ENCODE measurements around the gene PAX6.

Gene PAX6

DNA sequence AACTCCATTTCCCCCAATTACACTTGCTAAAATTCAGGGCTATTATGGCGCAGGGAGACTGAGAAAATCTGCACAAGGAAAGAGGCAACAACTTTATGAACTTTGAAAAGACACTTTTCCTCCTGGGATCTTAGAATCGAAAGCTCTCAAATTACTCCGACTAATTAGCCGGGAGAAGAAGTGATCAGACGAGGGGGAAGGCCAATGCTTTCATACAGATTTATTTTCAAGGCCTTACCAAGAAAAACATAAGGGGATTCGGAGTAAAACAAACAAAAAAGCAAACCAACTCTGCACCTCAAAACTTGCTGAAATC is 1.6 kb downstream of the PAX6 start:
- TF ChIP-seq TAF1 (IDR thresholded peaks at IDR 0.05; ENCODE audit: borderline replicate concordance, insufficient read depth, low read length), result no peak
- TF ChIP-seq, protein P1, sequence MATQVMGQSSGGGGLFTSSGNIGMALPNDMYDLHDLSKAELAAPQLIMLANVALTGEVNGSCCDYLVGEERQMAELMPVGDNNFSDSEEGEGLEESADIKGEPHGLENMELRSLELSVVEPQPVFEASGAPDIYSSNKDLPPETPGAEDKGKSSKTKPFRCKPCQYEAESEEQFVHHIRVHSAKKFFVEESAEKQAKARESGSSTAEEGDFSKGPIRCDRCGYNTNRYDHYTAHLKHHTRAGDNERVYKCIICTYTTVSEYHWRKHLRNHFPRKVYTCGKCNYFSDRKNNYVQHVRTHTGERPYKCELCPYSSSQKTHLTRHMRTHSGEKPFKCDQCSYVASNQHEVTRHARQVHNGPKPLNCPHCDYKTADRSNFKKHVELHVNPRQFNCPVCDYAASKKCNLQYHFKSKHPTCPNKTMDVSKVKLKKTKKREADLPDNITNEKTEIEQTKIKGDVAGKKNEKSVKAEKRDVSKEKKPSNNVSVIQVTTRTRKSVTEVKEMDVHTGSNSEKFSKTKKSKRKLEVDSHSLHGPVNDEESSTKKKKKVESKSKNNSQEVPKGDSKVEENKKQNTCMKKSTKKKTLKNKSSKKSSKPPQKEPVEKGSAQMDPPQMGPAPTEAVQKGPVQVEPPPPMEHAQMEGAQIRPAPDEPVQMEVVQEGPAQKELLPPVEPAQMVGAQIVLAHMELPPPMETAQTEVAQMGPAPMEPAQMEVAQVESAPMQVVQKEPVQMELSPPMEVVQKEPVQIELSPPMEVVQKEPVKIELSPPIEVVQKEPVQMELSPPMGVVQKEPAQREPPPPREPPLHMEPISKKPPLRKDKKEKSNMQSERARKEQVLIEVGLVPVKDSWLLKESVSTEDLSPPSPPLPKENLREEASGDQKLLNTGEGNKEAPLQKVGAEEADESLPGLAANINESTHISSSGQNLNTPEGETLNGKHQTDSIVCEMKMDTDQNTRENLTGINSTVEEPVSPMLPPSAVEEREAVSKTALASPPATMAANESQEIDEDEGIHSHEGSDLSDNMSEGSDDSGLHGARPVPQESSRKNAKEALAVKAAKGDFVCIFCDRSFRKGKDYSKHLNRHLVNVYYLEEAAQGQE (IDR thresholded peaks at IDR 0.05; ENCODE audit: insufficient read depth in 1 of 2, low read depth in 2 of 2, low read length in 2 of 2), result no peak
- no peak for TF ChIP-seq FOXP2 (optimal IDR thresholded peaks at IDR 0.05; ENCODE audit: borderline replicate concordance, extremely low read depth, extremely low read length, insufficient read depth)
- no peak for TF ChIP-seq SIN3A (IDR thresholded peaks at IDR 0.05; ENCODE audit: borderline replicate concordance, insufficient read depth, low read length)
- no peak for TF ChIP-seq POLR2AphosphoS5 (IDR thresholded peaks at IDR 0.05; ENCODE audit: low read depth, low read length)

DNA sequence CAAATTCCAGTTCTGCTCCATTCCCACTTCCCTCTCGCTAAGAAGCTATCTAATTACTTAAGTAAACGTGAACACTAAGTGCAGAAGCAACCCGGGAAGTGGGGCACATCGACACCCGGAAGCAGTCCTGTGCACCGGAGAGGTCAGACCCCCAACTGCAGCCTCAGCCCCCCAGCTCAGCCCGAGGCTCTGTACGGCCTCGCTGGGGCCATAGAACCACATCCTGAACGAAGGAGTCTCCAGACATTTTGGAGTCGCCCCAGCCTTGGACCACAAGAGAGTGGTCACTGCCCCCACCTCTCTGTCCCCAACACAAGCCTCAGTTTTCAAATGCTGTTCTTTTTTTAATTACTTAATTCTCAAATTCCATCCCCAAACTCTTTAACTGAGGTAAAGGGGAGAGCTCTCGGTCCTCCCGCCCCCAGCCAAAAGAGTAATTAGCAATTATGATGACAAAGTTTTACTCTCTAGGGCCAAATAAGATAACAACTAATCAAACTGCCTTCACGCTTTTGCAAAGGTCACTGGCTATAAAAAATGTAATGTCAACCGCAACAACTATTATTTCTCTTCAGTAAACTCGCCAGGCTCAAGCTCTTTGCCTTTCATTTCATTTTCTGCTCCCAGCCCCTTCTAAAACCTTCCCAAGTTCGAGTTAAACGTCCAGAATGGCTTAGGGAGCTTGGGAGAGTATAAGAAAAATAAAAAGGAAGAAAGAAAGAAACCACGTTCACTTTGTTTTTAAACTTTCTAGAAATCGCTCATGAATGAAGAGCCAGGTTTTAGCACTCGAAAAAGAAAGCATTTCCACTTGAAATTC is 2.2 kb downstream of the PAX6 start:
- TF ChIP-seq, protein P1 (IDR thresholded peaks at IDR 0.05; ENCODE audit: insufficient read depth in 1 of 2, low read depth in 2 of 2, low read length in 2 of 2), result no peak
- TF ChIP-seq POLR2AphosphoS5 (IDR thresholded peaks at IDR 0.05; ENCODE audit: low read depth, low read length) (no peak), FOXP2 (optimal IDR thresholded peaks at IDR 0.05; ENCODE audit: borderline replicate concordance, extremely low read depth, extremely low read length, insufficient read depth) (no peak), TAF1 (IDR thresholded peaks at IDR 0.05; ENCODE audit: borderline replicate concordance, insufficient read depth, low read length) (no peak), SIN3A (IDR thresholded peaks at IDR 0.05; ENCODE audit: borderline replicate concordance, insufficient read depth, low read length) (no peak)

DNA sequence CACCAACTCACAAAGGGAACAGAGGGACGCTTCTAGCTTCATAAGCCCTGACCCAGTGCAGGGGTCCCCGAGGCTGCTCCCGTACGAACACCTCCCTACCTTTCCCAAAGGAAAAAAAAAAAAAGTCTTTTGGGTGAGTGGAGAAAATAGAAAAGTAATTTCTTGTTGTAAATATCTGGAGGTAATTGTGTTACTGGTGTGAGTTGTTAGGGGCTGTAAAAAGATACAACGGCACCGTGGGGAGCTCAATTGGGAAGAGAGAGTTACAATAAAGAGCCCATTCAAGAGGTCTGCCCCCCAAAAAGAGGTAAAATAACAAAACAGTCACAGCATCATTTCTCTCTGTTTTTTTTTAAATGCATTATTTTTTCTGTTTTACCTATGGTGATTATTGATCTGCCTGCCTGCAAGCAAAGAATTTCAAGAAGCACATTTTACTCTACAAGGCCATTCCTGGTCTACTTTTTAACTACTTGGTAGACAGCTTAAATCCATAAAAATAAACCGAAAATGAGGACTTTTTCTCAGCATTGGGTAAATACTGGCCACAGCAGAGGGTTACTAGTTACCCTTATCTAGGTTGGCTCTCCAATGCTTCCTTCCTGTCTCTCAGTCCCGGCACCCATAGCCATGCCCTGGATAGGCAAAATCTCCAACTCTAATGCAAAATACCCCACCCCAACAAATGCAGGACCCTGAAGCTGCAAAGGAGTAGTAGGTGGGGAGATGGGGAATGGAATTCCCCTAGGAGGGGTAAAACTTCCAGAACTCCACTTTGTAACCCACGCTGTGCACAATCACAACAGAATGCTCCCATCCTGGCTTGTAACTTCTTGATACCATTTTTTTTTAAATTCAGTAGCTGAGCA is 3.1 kb downstream of the PAX6 start:
- TF ChIP-seq TAF1 (IDR thresholded peaks at IDR 0.05; ENCODE audit: borderline replicate concordance, insufficient read depth, low read length), result no peak
- TF ChIP-seq, protein P1 (IDR thresholded peaks at IDR 0.05; ENCODE audit: insufficient read depth in 1 of 2, low read depth in 2 of 2, low read length in 2 of 2), result no peak
- TF ChIP-seq FOXP2 (optimal IDR thresholded peaks at IDR 0.05; ENCODE audit: borderline replicate concordance, extremely low read depth, extremely low read length, insufficient read depth), result no peak
- TF ChIP-seq POLR2AphosphoS5 (IDR thresholded peaks at IDR 0.05; ENCODE audit: low read depth, low read length), result no peak
- no peak for TF ChIP-seq SIN3A (IDR thresholded peaks at IDR 0.05; ENCODE audit: borderline replicate concordance, insufficient read depth, low read length)

DNA sequence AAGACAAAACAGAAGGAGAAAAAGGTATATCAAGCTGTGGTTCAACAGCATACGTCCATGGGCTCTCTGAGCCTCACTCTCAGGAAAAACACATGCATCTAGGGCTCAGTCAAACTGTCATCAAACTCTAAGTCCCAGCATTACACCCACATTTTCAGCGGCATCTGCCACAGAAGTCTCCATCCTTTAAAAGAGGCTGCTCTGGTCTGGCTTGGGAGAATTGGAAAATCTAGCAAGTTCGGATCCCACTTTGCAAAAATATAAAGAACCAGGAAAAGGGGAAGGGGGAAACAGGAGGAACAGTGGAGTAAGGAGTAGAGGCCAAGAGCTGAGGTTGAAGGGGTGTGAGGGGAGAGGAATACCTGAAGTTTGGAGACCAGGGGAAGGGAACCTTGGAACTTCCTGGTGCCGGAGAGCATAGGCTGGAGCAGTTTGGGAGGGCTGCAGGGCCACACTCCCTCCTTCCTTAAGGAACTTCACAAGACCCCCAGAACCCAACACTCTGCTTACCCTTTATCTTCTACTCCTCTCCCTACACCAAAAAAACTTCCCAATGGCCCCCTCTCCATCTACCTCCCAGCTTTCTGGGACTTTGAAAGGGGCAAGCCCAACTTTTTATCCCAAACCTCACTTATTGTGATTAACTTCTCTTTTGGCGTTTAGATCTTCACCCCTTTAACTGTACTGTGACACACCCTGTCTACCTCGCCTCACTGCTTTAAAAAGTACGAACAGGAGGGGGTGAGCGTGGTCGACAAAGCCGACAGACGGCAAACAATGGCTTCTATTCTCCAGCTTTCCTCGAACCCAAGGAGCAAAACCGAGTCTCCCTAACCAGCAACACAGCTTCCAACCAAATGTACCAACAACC is 4.0 kb downstream of the PAX6 start:
- TF ChIP-seq FOXP2 (optimal IDR thresholded peaks at IDR 0.05; ENCODE audit: borderline replicate concordance, extremely low read depth, extremely low read length, insufficient read depth), result no peak
- TF ChIP-seq SIN3A (IDR thresholded peaks at IDR 0.05; ENCODE audit: borderline replicate concordance, insufficient read depth, low read length), result no peak
- TF ChIP-seq, protein P1 (IDR thresholded peaks at IDR 0.05; ENCODE audit: insufficient read depth in 1 of 2, low read depth in 2 of 2, low read length in 2 of 2), result no peak
- no peak for TF ChIP-seq TAF1 (IDR thresholded peaks at IDR 0.05; ENCODE audit: borderline replicate concordance, insufficient read depth, low read length)
- TF ChIP-seq POLR2AphosphoS5 (IDR thresholded peaks at IDR 0.05; ENCODE audit: low read depth, low read length), result no peak
